HepG2 (cell line): ENCODE results near the gene CCT6A. TPM values are rescaled to one million over a fixed set of nuclear protein-coding genes. Genes with fewer than 3 reads are reported as not detected.

Source experiments
- AGO1 ChIP-seq: fragments of 200-400 bp; formaldehyde crosslinking; IDR thresholded peaks from 2 replicates; pipeline ENCODE4 v1.6.1; 2017; ENCODE audit warnings: mild to moderate bottlenecking, low read depth, low read length, moderate library complexity; ENCODE audit not compliant: poor library complexity, severe bottlenecking
- AGO2 ChIP-seq: fragments of 200-400 bp; formaldehyde crosslinking; optimal IDR thresholded peaks from 2 replicates; pipeline ENCODE3; 2017; ENCODE audit warnings: mild to moderate bottlenecking, low read depth, low read length, moderate library complexity
- ATF7-NPFF ChIP-seq: sonication (generic); formaldehyde crosslinking; IDR thresholded peaks from 2 replicates; pipeline ENCODE4 v1.8.1; 2023; ENCODE audit warnings: mild to moderate bottlenecking, low read depth, missing genetic modification reagents, moderate library complexity
- CEBPB ChIP-seq: IDR thresholded peaks from 2 replicates; pipeline ENCODE4 v1.6.1; 2011; ENCODE audit warnings: low read depth, low read length, improper control_type of control experiment, borderline replicate concordance
- GZF1 ChIP-seq: sonication (generic); formaldehyde crosslinking; IDR thresholded peaks from 2 replicates; pipeline ENCODE4 v1.5.1; 2020; ENCODE audit warnings: mild to moderate bottlenecking, missing genetic modification reagents
- HNRNPL ChIP-seq: fragments of 200-400 bp; formaldehyde crosslinking; IDR thresholded peaks from 2 replicates; pipeline ENCODE4 v1.6.1; 2017; ENCODE audit warnings: mild to moderate bottlenecking, low read depth, low read length
- NFIB ChIP-seq: sonication (generic); formaldehyde crosslinking; IDR thresholded peaks from 2 replicates; pipeline ENCODE4 v1.9.0; 2021; ENCODE audit warnings: missing genetic modification reagents, mild to moderate bottlenecking, borderline replicate concordance
- PHF8 ChIP-seq: sonication (generic); formaldehyde crosslinking; IDR thresholded peaks from 2 replicates; pipeline ENCODE4 v1.5.0; 2020; ENCODE audit warnings: missing genetic modification reagents
- SIN3A ChIP-seq: IDR thresholded peaks from 2 replicates; pipeline ENCODE4 v1.6.1; 2011; ENCODE audit warnings: low read depth, mild to moderate bottlenecking, control low read depth, low read length, borderline replicate concordance
- SP140L ChIP-seq: sonication (generic); formaldehyde crosslinking; IDR thresholded peaks from 2 replicates; pipeline ENCODE4 v1.4.0; 2020; ENCODE audit warnings: missing genetic modification reagents, borderline replicate concordance
- SP2 ChIP-seq: sonication (generic); formaldehyde crosslinking; IDR thresholded peaks from 2 replicates; pipeline ENCODE4 v1.5.1; 2020; ENCODE audit warnings: mild to moderate bottlenecking, missing genetic modification reagents
- ZNF776 ChIP-seq: sonication (generic); formaldehyde crosslinking; IDR thresholded peaks from 2 replicates; pipeline ENCODE4 v1.4.0; 2020; ENCODE audit warnings: mild to moderate bottlenecking, missing genetic modification reagents
- polyA plus RNA-seq, 8 experiments: library from polyadenylated mRNA; depleted of rRNA in 3 of 8; stranded (reverse) in 7 of 8; unstranded in 1 of 8; fragments of >200 nt; fragmentation: Illumina TruSeq in 4 of 8; extraction: Trizol in 4 of 8; gene quantifications; 2 replicates each; pipeline versions ENCODE4 v1.2.1 to v1.2.3, GENCODE V29; 2011 to 2016; ENCODE audit warnings: low read depth in 4 of 8, missing spikeins in 1 of 8, mixed read lengths in 1 of 8; ENCODE audit not compliant: insufficient read depth in 1 of 8
- total RNA-seq, 5 experiments: library from RNA; depleted of rRNA; stranded (reverse); fragments of >200 nt; fragmentation: Illumina TruSeq; extraction: Trizol; gene quantifications; 2 replicates each; pipeline ENCODE4 v1.2.3, GENCODE V29; 2016; ENCODE audit warnings: low read depth in 1 of 5
- TF ChIP-seq, protein P1 (sequence below): sonication (generic); formaldehyde crosslinking; IDR thresholded peaks from 2 replicates; pipeline ENCODE4 v1.4.0; 2020; ENCODE audit warnings: mild to moderate bottlenecking, missing genetic modification reagents
- TF ChIP-seq, protein P2 (sequence below): sonication (generic); formaldehyde crosslinking; IDR thresholded peaks from 2 replicates; pipeline ENCODE4 v1.8.0; 2022; ENCODE audit warnings: low read depth, missing genetic modification reagents
- TF ChIP-seq, protein P3 (sequence below): sonication (generic); formaldehyde crosslinking; IDR thresholded peaks from 2 replicates; pipeline ENCODE4 v1.4.0; 2020; ENCODE audit warnings: mild to moderate bottlenecking, low read depth, missing genetic modification reagents
- TF ChIP-seq, protein P4 (sequence below): IDR thresholded peaks from 2 replicates; pipeline ENCODE4 v1.6.1; 2016; ENCODE audit warnings: missing genetic modification reagents, missing compliant biosample characterization

CCT6A gene
- total and polyA plus RNA-seq, 2 of the 13 experiments (the other 11 are each of a cell fraction or from before 2014, with no cell fraction given): 219 to 292 TPM

DNA sequence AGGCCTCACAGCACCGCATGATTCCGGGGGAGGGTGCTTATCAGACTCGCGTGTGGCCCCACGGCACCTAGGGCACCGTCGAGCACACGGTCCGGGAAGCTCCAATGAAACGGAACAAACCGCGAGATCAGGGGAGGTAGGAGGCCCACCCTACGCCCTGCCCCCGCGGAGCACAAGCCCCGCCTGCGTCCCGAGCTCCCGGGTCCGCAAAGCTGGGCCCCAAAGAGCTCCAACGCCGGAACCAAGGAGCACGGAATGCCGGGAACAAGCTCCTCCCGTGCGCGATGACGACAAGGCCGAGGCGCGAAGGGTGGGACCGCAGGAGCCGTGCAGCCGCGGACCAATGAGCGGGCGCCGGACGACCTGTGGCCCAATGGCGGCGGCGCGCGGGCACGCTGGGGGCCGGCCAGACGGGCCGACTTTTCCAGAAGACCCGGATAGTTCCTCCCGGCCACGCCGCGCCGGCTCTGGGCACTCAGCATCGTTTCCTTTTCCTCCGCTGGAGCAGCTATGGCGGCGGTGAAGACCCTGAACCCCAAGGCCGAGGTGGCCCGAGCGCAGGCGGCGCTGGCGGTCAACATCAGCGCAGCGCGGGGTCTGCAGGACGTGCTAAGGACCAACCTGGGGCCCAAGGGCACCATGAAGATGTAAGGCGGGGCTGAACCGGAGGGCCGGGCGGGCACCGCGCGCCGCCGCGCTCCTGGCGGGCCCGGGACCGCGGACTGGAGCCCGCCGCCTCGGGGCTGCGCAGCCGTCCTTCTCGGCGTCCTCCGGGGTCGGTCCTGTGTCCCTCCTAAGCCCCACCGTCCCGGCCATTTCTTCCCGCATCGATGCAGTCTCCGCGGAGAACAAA lies at the start of gene CCT6A, which contains the start of gene PSPH (continued):
- TF ChIP-seq HNRNPL (0 out of 2 replicates have a peak, but pooled peaks have one; percentile 64), ZNF776 (no peak), GZF1 (CRISPR knock-in tag) (no peak), AGO1 (peak; percentile 58), NFIB (CRISPR knock-in tag) (no peak), SIN3A (peak; percentile 69; the same call in 1 of the 2 replicates), PHF8 (CRISPR knock-in tag) (peak; percentile 92), SP140L (no peak), ATF7-NPFF (CRISPR knock-in tag) (peak; percentile 84; the same call in 1 of the 2 replicates), SP2 (CRISPR knock-in tag) (peak; percentile 92), CEBPB (no peak), AGO2 (peak; percentile 84)
- TF ChIP-seq, protein P1, sequence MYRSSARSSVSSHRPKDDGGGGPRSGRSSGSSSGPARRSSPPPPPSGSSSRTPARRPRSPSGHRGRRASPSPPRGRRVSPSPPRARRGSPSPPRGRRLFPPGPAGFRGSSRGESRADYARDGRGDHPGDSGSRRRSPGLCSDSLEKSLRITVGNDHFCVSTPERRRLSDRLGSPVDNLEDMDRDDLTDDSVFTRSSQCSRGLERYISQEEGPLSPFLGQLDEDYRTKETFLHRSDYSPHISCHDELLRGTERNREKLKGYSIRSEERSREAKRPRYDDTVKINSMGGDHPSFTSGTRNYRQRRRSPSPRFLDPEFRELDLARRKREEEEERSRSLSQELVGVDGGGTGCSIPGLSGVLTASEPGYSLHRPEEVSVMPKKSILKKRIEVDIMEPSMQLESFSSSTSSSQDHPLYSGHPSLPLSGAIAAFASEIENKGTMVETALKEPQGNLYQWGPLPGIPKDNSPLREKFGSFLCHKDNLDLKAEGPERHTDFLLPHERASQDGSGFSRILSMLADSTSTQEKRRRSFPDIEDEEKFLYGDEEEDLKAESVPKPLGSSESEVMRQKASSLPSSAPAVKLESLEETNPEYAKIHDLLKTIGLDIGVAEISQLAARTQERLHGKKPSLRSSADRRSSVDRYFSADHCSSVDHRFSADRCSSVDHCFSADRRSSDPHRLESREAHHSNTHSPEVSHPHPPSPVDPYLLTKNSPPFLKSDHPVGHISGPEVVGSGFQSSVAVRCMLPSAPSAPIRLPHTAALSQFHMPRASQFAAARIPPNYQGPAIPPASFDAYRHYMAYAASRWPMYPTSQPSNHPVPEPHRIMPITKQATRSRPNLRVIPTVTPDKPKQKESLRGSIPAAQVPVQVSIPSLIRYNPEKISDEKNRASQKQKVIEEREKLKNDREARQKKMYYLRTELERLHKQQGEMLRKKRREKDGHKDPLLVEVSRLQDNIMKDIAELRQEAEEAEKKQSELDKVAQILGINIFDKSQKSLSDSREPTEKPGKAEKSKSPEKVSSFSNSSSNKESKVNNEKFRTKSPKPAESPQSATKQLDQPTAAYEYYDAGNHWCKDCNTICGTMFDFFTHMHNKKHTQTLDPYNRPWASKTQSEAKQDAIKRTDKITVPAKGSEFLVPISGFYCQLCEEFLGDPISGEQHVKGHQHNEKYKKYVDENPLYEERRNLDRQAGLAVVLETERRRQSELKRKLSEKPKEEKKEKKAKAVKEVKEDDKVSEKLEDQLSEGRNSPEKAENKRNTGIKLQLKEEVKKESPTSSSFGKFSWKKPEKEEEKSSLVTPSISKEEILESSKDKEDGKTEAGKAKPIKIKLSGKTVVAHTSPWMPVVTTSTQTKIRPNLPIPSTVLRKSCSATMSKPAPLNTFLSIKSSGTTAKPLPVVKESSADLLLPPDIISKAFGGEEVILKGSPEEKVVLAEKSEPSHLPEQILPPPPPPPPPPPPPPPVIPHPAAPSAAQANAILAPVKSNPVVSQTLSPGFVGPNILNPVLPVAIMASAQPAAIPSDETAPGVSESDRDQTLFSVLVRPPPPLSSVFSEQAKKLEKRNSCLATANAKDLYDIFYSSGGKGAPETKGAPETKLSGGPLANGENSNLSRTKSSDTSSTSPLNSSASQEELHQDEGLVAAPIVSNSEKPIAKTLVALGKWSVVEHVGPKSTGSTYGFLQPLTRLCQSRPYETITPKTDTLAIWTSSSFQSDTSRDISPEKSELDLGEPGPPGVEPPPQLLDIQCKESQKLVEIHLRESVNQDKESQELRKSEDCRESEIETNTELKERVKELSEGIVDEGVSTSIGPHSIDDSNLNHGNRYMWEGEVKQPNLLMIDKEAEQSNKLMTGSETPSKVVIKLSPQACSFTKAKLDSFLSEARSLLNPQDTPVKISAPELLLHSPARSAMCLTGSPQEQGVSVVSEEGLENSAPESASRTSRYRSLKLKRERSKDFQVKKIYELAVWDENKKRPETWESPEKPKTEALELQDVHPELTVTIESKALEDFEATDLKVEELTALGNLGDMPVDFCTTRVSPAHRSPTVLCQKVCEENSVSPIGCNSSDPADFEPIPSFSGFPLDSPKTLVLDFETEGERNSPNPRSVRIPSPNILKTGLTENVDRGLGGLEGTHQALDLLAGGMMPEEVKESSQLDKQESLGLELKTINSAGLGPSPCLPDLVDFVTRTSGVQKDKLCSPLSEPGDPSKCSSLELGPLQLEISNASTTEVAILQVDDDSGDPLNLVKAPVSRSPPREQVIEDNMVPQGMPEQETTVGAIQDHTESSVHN (CRISPR knock-in tag): no peak; the same call in 1 of the 2 replicates
- TF ChIP-seq, protein P2, sequence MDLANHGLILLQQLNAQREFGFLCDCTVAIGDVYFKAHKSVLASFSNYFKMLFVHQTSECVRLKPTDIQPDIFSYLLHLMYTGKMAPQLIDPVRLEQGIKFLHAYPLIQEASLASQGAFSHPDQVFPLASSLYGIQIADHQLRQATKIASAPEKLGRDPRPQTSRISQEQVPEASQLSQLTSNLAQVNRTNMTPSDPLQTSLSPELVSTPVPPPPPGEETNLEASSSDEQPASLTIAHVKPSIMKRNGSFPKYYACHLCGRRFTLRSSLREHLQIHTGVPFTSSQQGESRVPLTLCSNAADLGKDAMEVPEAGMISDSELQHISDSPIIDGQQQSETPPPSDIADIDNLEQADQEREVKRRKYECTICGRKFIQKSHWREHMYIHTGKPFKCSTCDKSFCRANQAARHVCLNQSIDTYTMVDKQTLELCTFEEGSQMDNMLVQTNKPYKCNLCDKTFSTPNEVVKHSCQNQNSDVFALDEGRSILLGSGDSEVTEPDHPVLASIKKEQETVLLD: peak; percentile 94
- TF ChIP-seq, protein P3, sequence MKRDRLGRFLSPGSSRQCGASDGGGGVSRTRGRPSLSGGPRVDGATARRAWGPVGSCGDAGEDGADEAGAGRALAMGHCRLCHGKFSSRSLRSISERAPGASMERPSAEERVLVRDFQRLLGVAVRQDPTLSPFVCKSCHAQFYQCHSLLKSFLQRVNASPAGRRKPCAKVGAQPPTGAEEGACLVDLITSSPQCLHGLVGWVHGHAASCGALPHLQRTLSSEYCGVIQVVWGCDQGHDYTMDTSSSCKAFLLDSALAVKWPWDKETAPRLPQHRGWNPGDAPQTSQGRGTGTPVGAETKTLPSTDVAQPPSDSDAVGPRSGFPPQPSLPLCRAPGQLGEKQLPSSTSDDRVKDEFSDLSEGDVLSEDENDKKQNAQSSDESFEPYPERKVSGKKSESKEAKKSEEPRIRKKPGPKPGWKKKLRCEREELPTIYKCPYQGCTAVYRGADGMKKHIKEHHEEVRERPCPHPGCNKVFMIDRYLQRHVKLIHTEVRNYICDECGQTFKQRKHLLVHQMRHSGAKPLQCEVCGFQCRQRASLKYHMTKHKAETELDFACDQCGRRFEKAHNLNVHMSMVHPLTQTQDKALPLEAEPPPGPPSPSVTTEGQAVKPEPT (CRISPR knock-in tag): no peak; the same call in 1 of the 2 replicates
- TF ChIP-seq, protein P4, sequence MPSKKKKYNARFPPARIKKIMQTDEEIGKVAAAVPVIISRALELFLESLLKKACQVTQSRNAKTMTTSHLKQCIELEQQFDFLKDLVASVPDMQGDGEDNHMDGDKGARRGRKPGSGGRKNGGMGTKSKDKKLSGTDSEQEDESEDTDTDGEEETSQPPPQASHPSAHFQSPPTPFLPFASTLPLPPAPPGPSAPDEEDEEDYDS (CRISPR knock-in tag): peak; percentile 90
